NT2/D1 (cell line): Measurements from ENCODE around the gene PEAR1.

Experiments
- SUZ12 ChIP-seq: IDR thresholded peaks from 2 replicates; pipeline ENCODE4 v1.6.1; 2011; ENCODE audit not compliant: insufficient read length, insufficient read depth; ENCODE audit errors: extremely low read depth
- YY1 ChIP-seq: IDR thresholded peaks from 2 replicates; pipeline ENCODE4 v1.6.1; 2011; ENCODE audit not compliant: insufficient read length, insufficient read depth

DNA sequence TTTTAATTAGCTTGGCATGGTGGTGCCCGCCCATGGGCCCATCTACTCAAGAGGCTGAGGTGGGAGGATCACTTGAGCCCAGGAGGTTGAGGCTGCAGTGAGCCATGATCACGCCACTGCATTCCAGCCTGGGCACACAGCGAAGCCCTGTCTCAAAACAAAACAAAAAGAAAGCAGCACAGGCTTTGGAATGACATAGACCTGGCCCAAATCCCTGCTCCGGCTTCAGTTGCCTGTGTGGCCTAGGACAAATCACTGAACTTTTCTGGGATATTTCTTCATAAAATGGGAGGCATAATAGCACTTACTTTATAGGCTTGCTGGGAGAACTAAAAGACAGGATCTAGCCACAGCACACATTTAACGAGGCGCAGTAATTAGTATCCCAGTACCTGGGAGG is 2.4 kb downstream of the PEAR1 start:
- TF ChIP-seq SUZ12 (no peak), YY1 (no peak)
